HepG2 (cell line): ENCODE measurements around the gene PPP4R4. TPM values are rescaled to one million over a fixed set of nuclear protein-coding genes. Genes with fewer than 3 reads are reported as not detected.

Experiments
- BCL6 ChIP-seq: IDR thresholded peaks from 2 replicates; pipeline ENCODE4 v1.6.1; 2016; ENCODE audit warnings: missing genetic modification reagents, missing compliant biosample characterization
- BRCA1 ChIP-seq: sonication (generic); formaldehyde crosslinking; IDR thresholded peaks from 2 replicates; pipeline ENCODE4 v1.4.0; 2020; ENCODE audit warnings: missing genetic modification reagents
- DR1 ChIP-seq: sonication (generic); formaldehyde crosslinking; IDR thresholded peaks from 2 replicates; pipeline ENCODE4 v1.8.0; 2021; ENCODE audit warnings: mild to moderate bottlenecking, missing genetic modification reagents, inconsistent platforms
- FOSL1 ChIP-seq: sonication (generic); formaldehyde crosslinking; IDR thresholded peaks from 2 replicates; pipeline ENCODE4 v1.9.0; 2021; ENCODE audit warnings: missing genetic modification reagents, borderline replicate concordance
- HNRNPH1 ChIP-seq: fragments of 200-400 bp; formaldehyde crosslinking; optimal IDR thresholded peaks from 2 replicates; pipeline ENCODE3; 2017; ENCODE audit warnings: mild to moderate bottlenecking, low read depth, low read length
- ISX ChIP-seq: sonication (generic); formaldehyde crosslinking; conservative IDR thresholded peaks from 2 replicates; pipeline ENCODE4 v1.5.0; 2020; ENCODE audit warnings: missing genetic modification reagents
- JUN ChIP-seq: sonication (generic); formaldehyde crosslinking; IDR thresholded peaks from 2 replicates; pipeline ENCODE4 v1.4.0; 2020; ENCODE audit warnings: mild to moderate bottlenecking, missing genetic modification reagents
- MIER2 ChIP-seq: IDR thresholded peaks from 2 replicates; pipeline ENCODE4 v1.6.1; 2016; ENCODE audit warnings: missing biosample characterization, missing genetic modification reagents
- NFE2 ChIP-seq: sonication (generic); formaldehyde crosslinking; IDR thresholded peaks from 2 replicates; pipeline ENCODE4 v1.4.0; 2020; ENCODE audit warnings: missing genetic modification reagents
- RCOR2 ChIP-seq: IDR thresholded peaks from 2 replicates; pipeline ENCODE4 v1.6.1; 2016; ENCODE audit warnings: missing biosample characterization, missing genetic modification reagents
- ZBTB20 ChIP-seq: sonication (generic); formaldehyde crosslinking; IDR thresholded peaks from 2 replicates; pipeline ENCODE4 v1.8.1; 2023; ENCODE audit warnings: missing genetic modification reagents, low read depth, mild to moderate bottlenecking, borderline replicate concordance
- ZNF484 ChIP-seq: sonication (generic); formaldehyde crosslinking; IDR thresholded peaks from 2 replicates; pipeline ENCODE4 v1.5.1; 2020; ENCODE audit warnings: mild to moderate bottlenecking, low read depth, missing genetic modification reagents, borderline replicate concordance
- ZNF570 ChIP-seq: sonication (generic); formaldehyde crosslinking; IDR thresholded peaks from 2 replicates; pipeline ENCODE4 v1.4.0; 2020; ENCODE audit warnings: mild to moderate bottlenecking, missing genetic modification reagents, borderline replicate concordance
- ZNF589 ChIP-seq: sonication (generic); formaldehyde crosslinking; conservative IDR thresholded peaks from 2 replicates; pipeline ENCODE4 v1.8.0; 2022; ENCODE audit warnings: mild to moderate bottlenecking, moderate library complexity, missing genetic modification reagents
- ZNF672 ChIP-seq: sonication (generic); formaldehyde crosslinking; IDR thresholded peaks from 2 replicates; pipeline ENCODE4 v1.8.1; 2022; ENCODE audit warnings: missing genetic modification reagents
- ZNF839 ChIP-seq: sonication (generic); formaldehyde crosslinking; IDR thresholded peaks from 2 replicates; pipeline ENCODE4 v1.4.0; 2020; ENCODE audit warnings: missing genetic modification reagents, mild to moderate bottlenecking, borderline replicate concordance
- polyA plus RNA-seq, 8 experiments: library from polyadenylated mRNA; depleted of rRNA in 3 of 8; stranded (reverse) in 7 of 8; unstranded in 1 of 8; fragments of >200 nt; fragmentation: Illumina TruSeq in 4 of 8; extraction: Trizol in 4 of 8; gene quantifications; 2 replicates each; pipeline versions ENCODE4 v1.2.1 to v1.2.3, GENCODE V29; 2011 to 2016; ENCODE audit warnings: low read depth in 4 of 8, missing spikeins in 1 of 8, mixed read lengths in 1 of 8; ENCODE audit not compliant: insufficient read depth in 1 of 8
- total RNA-seq, 5 experiments: library from RNA; depleted of rRNA; stranded (reverse); fragments of >200 nt; fragmentation: Illumina TruSeq; extraction: Trizol; gene quantifications; 2 replicates each; pipeline ENCODE4 v1.2.3, GENCODE V29; 2016; ENCODE audit warnings: low read depth in 1 of 5
- TF ChIP-seq, protein P1 (sequence below), 2 experiments: sonication (generic) in 1 of 2; formaldehyde crosslinking in 1 of 2; IDR thresholded peaks; 2 replicates each; pipeline versions ENCODE4 v1.5.1 to v1.6.1; 2011 to 2020; ENCODE audit warnings: borderline replicate concordance in 1 of 2, low read depth in 1 of 2, low read length in 1 of 2, mild to moderate bottlenecking in 1 of 2, missing genetic modification reagents in 1 of 2, moderate library complexity in 1 of 2
- TF ChIP-seq, protein P2 (sequence below): sonication (generic); formaldehyde crosslinking; IDR thresholded peaks from 2 replicates; pipeline ENCODE4 v1.5.1; 2020; ENCODE audit warnings: missing genetic modification reagents, mild to moderate bottlenecking, borderline replicate concordance
- TF ChIP-seq, protein P3 (sequence below): sonication (generic); formaldehyde crosslinking; IDR thresholded peaks from 2 replicates; pipeline ENCODE4 v1.4.0; 2020; ENCODE audit warnings: mild to moderate bottlenecking, missing genetic modification reagents, borderline replicate concordance

The PPP4R4 gene
- total and polyA plus RNA-seq, 2 of the 13 experiments (the other 11 are each of a cell fraction or from before 2014, with no cell fraction given) = 9.5 to 19.8 TPM

DNA sequence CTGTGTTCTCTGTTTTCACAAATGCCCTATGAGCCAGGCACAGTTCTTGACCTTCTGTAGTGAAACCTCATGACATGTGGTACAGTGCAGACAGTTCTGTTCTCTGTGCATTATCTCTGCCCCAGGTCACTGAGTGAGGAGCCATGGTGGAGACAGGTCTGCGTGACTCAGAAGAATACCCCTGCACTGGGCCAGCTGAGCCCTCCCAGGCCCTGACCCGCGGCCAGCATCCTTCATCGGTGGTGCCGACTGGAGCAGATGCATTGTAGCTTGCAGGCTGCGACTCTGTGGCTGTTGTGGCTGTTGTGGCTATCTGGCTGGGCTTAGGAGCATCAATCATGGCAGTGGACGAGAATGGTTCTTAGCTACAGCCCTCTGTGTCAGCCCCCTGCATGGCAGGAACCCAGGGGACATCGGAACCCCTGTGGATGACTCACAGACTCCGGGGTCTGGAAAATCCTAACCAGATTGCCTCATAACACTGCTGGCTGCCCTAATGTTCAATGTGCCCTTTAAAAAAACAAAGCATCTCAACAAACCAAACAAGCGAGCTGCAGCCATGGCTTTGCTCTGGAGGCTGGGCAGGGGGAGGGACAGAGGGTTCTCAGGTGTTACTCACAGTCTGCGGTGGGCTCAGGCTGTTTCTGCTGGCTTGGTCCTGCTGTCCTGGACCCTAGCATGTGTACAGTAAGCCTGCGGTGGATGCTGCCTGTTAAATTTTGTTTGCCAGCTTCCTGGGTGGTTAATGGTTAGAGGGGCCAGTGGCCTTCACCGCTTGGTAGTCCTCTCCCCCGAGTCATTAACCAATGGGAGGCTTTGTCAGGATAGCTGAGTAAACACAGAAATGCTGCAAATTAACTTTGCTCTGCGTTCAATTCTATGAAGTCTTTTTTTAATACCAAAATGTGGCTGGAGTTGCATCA is 148.8 kb downstream of the PPP4R4 start, which contains the start of gene SERPINA6 (continued):
- TF ChIP-seq, protein P1, sequence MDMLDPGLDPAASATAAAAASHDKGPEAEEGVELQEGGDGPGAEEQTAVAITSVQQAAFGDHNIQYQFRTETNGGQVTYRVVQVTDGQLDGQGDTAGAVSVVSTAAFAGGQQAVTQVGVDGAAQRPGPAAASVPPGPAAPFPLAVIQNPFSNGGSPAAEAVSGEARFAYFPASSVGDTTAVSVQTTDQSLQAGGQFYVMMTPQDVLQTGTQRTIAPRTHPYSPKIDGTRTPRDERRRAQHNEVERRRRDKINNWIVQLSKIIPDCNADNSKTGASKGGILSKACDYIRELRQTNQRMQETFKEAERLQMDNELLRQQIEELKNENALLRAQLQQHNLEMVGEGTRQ (IDR thresholded peaks at IDR 0.05; ENCODE audit: low read depth, low read length) = no peak
- TF ChIP-seq, protein P1 (CRISPR knock-in tag; IDR thresholded peaks at IDR 0.05; ENCODE audit: borderline replicate concordance) = no peak
- TF ChIP-seq RCOR2 (CRISPR knock-in tag) (no peak), BRCA1 (CRISPR knock-in tag) (no peak), FOSL1 (no peak), ZNF589 (CRISPR knock-in tag) (no peak; the same call in 1 of the 2 replicates), MIER2 (CRISPR knock-in tag) (peak; percentile 8; the same call in 1 of the 2 replicates), ISX (CRISPR knock-in tag) (no peak), ZNF484 (CRISPR knock-in tag) (no peak), ZNF570 (CRISPR knock-in tag) (no peak), ZBTB20 (CRISPR knock-in tag) (peak; percentile 82), NFE2 (CRISPR knock-in tag) (no peak), ZNF672 (no peak), DR1 (CRISPR knock-in tag) (peak; percentile 88), JUN (CRISPR knock-in tag) (no peak), BCL6 (CRISPR knock-in tag) (no peak), ZNF839 (CRISPR knock-in tag) (no peak), HNRNPH1 (no peak)
- TF ChIP-seq, protein P2, sequence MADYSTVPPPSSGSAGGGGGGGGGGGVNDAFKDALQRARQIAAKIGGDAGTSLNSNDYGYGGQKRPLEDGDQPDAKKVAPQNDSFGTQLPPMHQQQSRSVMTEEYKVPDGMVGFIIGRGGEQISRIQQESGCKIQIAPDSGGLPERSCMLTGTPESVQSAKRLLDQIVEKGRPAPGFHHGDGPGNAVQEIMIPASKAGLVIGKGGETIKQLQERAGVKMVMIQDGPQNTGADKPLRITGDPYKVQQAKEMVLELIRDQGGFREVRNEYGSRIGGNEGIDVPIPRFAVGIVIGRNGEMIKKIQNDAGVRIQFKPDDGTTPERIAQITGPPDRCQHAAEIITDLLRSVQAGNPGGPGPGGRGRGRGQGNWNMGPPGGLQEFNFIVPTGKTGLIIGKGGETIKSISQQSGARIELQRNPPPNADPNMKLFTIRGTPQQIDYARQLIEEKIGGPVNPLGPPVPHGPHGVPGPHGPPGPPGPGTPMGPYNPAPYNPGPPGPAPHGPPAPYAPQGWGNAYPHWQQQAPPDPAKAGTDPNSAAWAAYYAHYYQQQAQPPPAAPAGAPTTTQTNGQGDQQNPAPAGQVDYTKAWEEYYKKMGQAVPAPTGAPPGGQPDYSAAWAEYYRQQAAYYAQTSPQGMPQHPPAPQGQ (CRISPR knock-in tag) = no peak
- TF ChIP-seq, protein P3, sequence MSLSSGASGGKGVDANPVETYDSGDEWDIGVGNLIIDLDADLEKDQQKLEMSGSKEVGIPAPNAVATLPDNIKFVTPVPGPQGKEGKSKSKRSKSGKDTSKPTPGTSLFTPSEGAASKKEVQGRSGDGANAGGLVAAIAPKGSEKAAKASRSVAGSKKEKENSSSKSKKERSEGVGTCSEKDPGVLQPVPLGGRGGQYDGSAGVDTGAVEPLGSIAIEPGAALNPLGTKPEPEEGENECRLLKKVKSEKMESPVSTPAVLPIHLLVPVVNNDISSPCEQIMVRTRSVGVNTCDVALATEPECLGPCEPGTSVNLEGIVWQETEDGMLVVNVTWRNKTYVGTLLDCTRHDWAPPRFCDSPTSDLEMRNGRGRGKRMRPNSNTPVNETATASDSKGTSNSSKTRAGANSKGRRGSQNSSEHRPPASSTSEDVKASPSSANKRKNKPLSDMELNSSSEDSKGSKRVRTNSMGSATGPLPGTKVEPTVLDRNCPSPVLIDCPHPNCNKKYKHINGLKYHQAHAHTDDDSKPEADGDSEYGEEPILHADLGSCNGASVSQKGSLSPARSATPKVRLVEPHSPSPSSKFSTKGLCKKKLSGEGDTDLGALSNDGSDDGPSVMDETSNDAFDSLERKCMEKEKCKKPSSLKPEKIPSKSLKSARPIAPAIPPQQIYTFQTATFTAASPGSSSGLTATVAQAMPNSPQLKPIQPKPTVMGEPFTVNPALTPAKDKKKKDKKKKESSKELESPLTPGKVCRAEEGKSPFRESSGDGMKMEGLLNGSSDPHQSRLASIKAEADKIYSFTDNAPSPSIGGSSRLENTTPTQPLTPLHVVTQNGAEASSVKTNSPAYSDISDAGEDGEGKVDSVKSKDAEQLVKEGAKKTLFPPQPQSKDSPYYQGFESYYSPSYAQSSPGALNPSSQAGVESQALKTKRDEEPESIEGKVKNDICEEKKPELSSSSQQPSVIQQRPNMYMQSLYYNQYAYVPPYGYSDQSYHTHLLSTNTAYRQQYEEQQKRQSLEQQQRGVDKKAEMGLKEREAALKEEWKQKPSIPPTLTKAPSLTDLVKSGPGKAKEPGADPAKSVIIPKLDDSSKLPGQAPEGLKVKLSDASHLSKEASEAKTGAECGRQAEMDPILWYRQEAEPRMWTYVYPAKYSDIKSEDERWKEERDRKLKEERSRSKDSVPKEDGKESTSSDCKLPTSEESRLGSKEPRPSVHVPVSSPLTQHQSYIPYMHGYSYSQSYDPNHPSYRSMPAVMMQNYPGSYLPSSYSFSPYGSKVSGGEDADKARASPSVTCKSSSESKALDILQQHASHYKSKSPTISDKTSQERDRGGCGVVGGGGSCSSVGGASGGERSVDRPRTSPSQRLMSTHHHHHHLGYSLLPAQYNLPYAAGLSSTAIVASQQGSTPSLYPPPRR (CRISPR knock-in tag) = peak; percentile 47
